ENCODE results near the gene GRIA4. TPM values are rescaled to one million over a fixed set of nuclear protein-coding genes. Genes with fewer than 3 reads are reported as not detected.

The GRIA4 gene
- total and polyA plus RNA-seq, 2 donors (not counting 1 experiment from before 2014, with no cell fraction given) = not detected

DNA sequence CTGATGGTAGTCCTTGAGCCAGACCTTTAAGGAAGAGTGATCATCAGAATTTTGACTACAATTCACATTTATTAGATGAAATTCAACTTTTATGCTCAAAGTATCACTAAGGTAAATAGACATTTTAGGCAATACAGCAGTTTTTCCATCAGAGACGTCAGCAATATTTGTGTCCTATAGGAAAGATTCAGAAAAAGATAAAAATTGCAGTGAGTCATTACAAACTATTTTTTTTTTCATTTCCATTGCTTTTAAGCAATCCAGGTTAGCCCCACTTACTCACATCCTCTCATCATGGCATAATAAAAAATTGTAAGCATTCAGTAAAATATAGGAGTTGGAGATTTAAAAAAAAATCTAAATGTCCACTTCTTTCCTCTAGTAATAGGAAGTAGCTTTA is 365.3 kb downstream of the GRIA4 start:
- Histone ChIP-seq H2AFZ (ENCODE audit: insufficient read depth, low read depth, low read length, poor library complexity, severe bottlenecking) (no peak overlapping the region), H3K4me3 (ENCODE audit: control extremely low read depth in 1 of 5, extremely low read depth in 1 of 5, insufficient read depth in 1 of 5, low read depth in 2 of 5, low read length in 4 of 5) (no peak overlapping the region), H3K27ac (ENCODE audit: low read length in 2 of 2) (no peak overlapping the region), H3K27me3 (replicated peaks in 1 of 4; ENCODE audit: control extremely low read depth in 1 of 4, control insufficient read depth in 3 of 4, insufficient read depth in 4 of 4, low read length in 3 of 4) (no peaks in the 10 kb centered on the region), H3K9ac (ENCODE audit: low read length) (no peak overlapping the region), H3K4me1 (ENCODE audit: control insufficient read depth in 2 of 2, insufficient read depth in 2 of 2, low read length in 2 of 2) (no peaks in the 10 kb centered on the region), H3K36me3 (replicated peaks in 1 of 2; ENCODE audit: control extremely low read depth in 1 of 2, control insufficient read depth in 1 of 2, extremely low read depth in 1 of 2, insufficient read depth in 2 of 2, low read length in 1 of 2) (no peaks in the 10 kb centered on the region), H3K9me3 (ENCODE audit: control extremely low read depth in 1 of 3, control insufficient read depth in 2 of 3, insufficient read depth in 1 of 3, low read length in 2 of 3) (no peaks in the 10 kb centered on the region), H4K20me1 (ENCODE audit: control insufficient read depth, insufficient read depth, low read length, poor library complexity, severe bottlenecking) (no peaks in the 10 kb centered on the region), H3K4me2 (replicated peaks; ENCODE audit: low read depth, low read length, poor library complexity, severe bottlenecking) (no peak overlapping the region), H3K79me2 (ENCODE audit: control insufficient read depth, insufficient read depth, low read length) (no peaks in the 10 kb centered on the region)
- CTCF ChIA-PET = no interaction called here
- no peak for DNase-seq
- TF ChIP-seq, protein P1, sequence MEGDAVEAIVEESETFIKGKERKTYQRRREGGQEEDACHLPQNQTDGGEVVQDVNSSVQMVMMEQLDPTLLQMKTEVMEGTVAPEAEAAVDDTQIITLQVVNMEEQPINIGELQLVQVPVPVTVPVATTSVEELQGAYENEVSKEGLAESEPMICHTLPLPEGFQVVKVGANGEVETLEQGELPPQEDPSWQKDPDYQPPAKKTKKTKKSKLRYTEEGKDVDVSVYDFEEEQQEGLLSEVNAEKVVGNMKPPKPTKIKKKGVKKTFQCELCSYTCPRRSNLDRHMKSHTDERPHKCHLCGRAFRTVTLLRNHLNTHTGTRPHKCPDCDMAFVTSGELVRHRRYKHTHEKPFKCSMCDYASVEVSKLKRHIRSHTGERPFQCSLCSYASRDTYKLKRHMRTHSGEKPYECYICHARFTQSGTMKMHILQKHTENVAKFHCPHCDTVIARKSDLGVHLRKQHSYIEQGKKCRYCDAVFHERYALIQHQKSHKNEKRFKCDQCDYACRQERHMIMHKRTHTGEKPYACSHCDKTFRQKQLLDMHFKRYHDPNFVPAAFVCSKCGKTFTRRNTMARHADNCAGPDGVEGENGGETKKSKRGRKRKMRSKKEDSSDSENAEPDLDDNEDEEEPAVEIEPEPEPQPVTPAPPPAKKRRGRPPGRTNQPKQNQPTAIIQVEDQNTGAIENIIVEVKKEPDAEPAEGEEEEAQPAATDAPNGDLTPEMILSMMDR (IDR thresholded peaks at IDR 0.05) = no peak
- no peak for TF ChIP-seq EZH2 (IDR thresholded peaks at IDR 0.05; ENCODE audit: borderline replicate concordance, insufficient read depth, low read depth, low read length, poor library complexity, severe bottlenecking)
- no peaks in the 10 kb centered on the region for H3K4me1 Mint-ChIP-seq
- no peaks in the 10 kb centered on the region for H3K9me3 Mint-ChIP-seq (ENCODE audit: insufficient read depth)
- ATAC-seq (ENCODE audit: low read depth) = no peak
- H3K27me3 Mint-ChIP-seq = peaks cover 2% of the 10 kb centered on the region
- H3K4me3 Mint-ChIP-seq = no peak overlapping the region
- H3K27ac Mint-ChIP-seq = no peak overlapping the region
- POLR2A ChIA-PET = no interaction called here
- WGBS (ENCODE audit: insufficient coverage) = no CpG with 5 or more reads among the region's 1 CpG
- intact Hi-C loops (cut with micrococcal nuclease) = no loop called here

DNA sequence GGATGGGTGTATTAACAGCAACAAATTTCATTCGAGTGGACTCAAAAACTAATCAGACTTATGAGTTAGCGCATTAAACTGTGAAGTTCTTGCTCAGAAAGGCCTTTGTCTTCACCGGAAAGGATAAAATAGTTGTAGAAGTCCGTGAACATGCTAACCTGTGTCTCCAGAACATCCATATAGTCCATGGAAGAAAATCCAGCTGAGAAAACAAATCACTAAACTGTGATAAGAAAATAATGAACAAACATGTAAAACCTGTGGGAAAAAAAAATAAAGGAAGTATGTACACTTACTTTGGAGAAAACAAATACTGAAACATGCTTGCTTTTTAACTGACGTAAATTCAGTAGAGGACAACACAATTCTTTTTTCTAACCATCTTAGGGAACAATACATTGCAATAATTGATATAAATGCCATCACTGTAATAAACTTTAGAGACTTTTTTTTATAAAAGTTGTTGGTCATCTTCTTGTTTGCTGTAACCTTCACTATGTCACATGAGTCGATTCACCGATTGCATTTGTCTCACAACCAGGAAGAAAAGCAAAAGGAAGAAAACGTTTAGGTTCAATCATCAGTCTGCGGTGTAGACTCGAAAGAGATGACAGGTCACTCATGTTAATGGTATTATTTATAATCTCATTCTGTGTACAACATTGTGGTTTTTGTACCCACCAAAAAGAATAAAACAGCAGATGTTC is 370.3 kb downstream of the GRIA4 start:
- no peak overlapping the region for H3K4me2 ChIP-seq (replicated peaks; ENCODE audit: low read depth, low read length, poor library complexity, severe bottlenecking)
- H3K27ac ChIP-seq (ENCODE audit: low read length in 2 of 2) = no peak overlapping the region
- H3K9ac ChIP-seq (ENCODE audit: low read length) = no peak overlapping the region
- H3K36me3 ChIP-seq (replicated peaks in 1 of 2; ENCODE audit: control extremely low read depth in 1 of 2, control insufficient read depth in 1 of 2, extremely low read depth in 1 of 2, insufficient read depth in 2 of 2, low read length in 1 of 2) = no peaks in the 10 kb centered on the region
- ChIA-PET CTCF (no interaction called here), POLR2A (no interaction called here)
- H3K4me1 ChIP-seq (ENCODE audit: control insufficient read depth in 2 of 2, insufficient read depth in 2 of 2, low read length in 2 of 2) = no peaks in the 10 kb centered on the region
- H3K79me2 ChIP-seq (ENCODE audit: control insufficient read depth, insufficient read depth, low read length) = no peaks in the 10 kb centered on the region
- H3K9me3 Mint-ChIP-seq (ENCODE audit: insufficient read depth) = no peaks in the 10 kb centered on the region
- no peak overlapping the region for H3K4me3 ChIP-seq (ENCODE audit: control extremely low read depth in 1 of 5, extremely low read depth in 1 of 5, insufficient read depth in 1 of 5, low read depth in 2 of 5, low read length in 4 of 5)
- no peak overlapping the region for H3K4me3 Mint-ChIP-seq
- H4K20me1 ChIP-seq (ENCODE audit: control insufficient read depth, insufficient read depth, low read length, poor library complexity, severe bottlenecking) = no peaks in the 10 kb centered on the region
- ATAC-seq (ENCODE audit: low read depth) (no peak), DNase-seq (no peak)
- no peak overlapping the region for H2AFZ ChIP-seq (ENCODE audit: insufficient read depth, low read depth, low read length, poor library complexity, severe bottlenecking)
- H3K4me1 Mint-ChIP-seq = no peaks in the 10 kb centered on the region
- intact Hi-C loops (cut with micrococcal nuclease) = no loop called here
- H3K9me3 ChIP-seq (ENCODE audit: control extremely low read depth in 1 of 3, control insufficient read depth in 2 of 3, insufficient read depth in 1 of 3, low read length in 2 of 3) = no peaks in the 10 kb centered on the region
- TF ChIP-seq, protein P1 (IDR thresholded peaks at IDR 0.05) = no peak
- TF ChIP-seq EZH2 (IDR thresholded peaks at IDR 0.05; ENCODE audit: borderline replicate concordance, insufficient read depth, low read depth, low read length, poor library complexity, severe bottlenecking) = no peak
- H3K27me3 ChIP-seq (replicated peaks in 1 of 4; ENCODE audit: control extremely low read depth in 1 of 4, control insufficient read depth in 3 of 4, insufficient read depth in 4 of 4, low read length in 3 of 4) = no peaks in the 10 kb centered on the region
- WGBS (ENCODE audit: insufficient coverage) = 100% methylated on average over 2 of the region's 10 CpGs
- H3K27ac Mint-ChIP-seq = no peak overlapping the region
- H3K27me3 Mint-ChIP-seq = no peaks in the 10 kb centered on the region

All from B cell (primary cell).